ENCODE measurements around the gene WBP1L.
"Not testable (repeated sequence)": the region's sequence is repeated elsewhere in the genome, so short reads cannot be mapped to it uniquely, and the experiment has no call there.

DNA sequence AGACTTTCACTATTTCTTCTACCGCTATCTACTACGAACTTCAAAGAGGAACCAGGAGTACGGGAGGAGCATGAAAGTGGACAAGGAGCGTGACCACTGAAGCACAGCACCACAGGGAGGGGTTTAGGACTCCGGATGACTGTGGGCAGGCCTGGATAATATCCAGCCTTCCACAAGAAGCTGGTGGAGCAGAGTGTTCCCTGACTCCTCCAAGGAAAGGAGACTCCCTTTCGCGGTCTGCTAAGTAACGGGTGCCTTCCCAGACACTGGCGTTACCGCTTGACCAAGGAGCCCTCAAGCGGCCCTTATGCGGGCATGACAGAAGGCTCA lies 15.2 kb downstream of the WBP1L start:
- TF ChIP-seq CTCF (IDR thresholded peaks at IDR 0.05; ENCODE audit: low read depth, low read length, poor library complexity, severe bottlenecking); EZH2phosphoT487 (IDR thresholded peaks at IDR 0.05; ENCODE audit: borderline replicate concordance, low read length): not testable (repeated sequence)

Measured in DOHH2 (cell line).